NCI-H774 (cell line): Measurements from ENCODE around the gene PKHD1.

Source experiments
- DNase-seq: peaks from one replicate; lab custom pipeline; 2025; lab: John Stamatoyannopoulos, UW

The PKHD1 gene

GRCh38 chr6:52106994-52107393 lies 19.6 kb upstream of the PKHD1 start:
- DNase-seq: no peak

GRCh38 chr6:52104979-52105378 lies 17.6 kb upstream of the PKHD1 start:
- no peak for DNase-seq

DNA sequence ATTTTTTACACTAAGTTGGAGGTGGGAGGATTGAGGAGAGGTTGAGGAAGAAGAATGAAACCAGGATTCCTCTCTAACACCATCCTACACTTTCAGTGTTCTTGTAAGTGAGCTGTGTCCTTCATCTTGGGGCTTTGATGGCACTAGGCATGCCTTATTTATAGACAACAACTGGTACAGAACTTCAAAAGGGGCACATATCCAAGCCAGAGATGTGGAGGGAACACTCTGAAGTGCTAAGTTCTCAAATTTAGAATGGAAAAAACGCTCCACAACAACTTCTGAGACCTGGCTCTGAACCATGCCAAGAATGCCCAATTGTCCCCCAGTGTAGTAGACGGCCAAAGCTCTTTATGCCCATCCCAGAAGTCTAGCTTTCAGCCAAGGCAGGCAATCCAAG lies 16.2 kb upstream of the PKHD1 start:
- no peak for DNase-seq

DNA sequence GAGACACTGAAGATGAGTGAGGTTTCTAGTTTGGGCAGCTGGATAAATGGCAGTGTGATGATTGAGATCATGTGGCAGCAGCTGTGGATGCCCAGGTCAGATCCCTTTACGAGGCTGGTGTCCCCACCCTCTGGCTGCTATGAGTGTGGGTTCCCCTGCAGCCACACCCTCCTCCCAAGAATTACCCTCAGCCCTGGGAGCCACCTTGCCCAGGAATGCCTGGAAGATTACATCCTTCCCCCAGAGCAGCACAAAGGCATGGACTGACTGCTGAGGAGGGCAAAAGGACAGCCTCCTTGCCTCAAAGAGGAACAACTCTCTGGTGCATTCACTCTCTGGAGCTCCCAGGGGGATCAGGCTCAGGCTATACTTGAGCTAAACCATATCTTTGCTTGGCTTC lies 15.0 kb upstream of the PKHD1 start:
- DNase-seq: no peak

DNA sequence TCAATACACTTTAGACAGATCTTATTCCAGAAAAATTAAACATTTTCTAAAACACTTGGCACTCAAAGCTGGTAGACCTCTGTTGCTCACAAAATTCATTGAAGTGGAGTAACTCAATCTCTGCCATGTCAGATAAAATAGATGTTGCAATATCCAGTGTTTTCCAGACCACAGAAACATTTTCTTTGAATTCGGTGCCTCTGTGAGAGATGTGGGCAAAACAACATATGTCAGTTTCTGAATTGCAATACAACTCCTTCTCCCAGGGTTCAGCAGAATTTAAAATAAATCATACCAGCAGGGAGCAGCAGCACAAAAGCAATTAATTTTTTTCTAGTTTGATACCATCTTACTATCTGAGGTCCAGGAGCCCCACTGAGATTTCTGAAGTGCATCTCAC lies 11.3 kb upstream of the PKHD1 start:
- DNase-seq: no peak

- DNase-seq: no peak
Observed at GRCh38 chr6:52089758-52090348, 2.4 kb upstream of the PKHD1 start.

DNA sequence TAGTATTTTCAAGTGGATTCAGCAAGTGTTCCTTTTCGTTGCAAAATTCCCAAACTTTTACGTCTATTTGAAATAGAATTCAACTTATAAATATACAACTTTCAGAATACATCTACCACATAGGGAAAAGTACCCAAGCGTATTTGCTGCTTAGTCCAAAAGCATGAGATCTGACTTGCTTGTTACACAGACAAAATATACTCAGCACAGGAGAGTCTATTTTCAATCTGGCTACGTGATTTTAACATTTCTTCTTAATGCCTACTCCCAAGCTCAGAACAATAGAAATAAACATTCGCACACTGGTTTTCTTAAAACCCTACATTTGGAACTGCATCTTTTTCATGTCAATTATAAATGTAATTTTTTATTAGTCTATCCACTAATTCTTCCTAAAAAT lies 672 bp downstream of the PKHD1 start:
- DNase-seq: no peak

- DNase-seq: no peak
Observed at GRCh38 chr6:52081237-52081636, 6.2 kb downstream of the PKHD1 start.

- DNase-seq: no peak
Observed at GRCh38 chr6:52077961-52078625, 9.3 kb downstream of the PKHD1 start.

DNA sequence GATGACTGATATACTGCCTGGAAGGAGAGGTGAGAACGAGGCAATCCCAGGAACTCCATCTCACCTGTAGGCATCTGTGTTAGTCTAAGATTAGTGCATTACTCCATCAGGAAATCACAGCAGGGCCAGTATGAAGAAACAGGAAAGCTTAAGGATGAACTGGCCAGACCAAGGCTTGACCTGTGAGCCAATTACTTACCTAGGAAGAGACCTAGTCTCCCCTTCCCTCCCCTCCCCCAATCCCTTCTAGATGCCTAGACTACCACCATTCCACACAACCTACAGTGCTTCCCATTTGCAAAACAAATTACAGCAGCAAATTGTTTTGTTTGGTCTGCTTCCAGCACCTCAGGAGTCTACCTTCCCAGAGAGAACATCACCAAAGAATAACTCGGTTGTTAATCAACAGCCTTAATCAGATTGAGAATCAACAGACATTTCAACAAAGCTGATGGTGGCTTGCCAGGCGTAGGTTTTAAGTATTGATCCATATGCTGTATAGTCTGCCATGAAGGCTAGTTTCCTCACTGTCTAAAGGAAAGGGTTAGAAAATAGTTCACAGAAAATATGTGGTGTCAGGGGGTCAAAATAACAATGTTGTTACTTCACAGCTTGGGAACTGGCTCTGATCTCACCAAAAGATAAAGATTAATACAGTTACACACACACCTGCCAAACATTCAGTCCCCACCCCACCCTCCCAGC lies 10.1 kb downstream of the PKHD1 start:
- DNase-seq: no peak

GRCh38 chr6:52076791-52077179 lies 10.6 kb downstream of the PKHD1 start:
- no peak for DNase-seq

DNA sequence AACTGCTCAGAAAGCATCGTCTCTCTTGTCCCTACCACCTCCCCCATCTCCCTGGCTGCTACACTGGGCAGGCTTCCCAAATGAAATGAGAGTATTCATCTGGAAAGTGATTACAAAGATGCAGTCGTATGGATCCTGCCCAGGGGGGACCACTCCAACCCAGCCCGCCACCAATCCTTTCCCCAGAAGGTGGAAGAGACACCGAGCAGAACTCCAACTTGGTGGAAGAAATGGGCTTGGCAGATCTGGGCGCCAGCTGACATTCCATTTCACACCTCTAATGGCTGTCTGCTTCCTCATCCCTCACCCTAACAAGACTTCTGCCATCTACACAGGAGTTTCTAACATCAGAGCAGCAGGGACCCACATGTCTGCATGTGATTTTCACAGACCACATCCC lies 12.7 kb downstream of the PKHD1 start:
- DNase-seq: no peak

DNA sequence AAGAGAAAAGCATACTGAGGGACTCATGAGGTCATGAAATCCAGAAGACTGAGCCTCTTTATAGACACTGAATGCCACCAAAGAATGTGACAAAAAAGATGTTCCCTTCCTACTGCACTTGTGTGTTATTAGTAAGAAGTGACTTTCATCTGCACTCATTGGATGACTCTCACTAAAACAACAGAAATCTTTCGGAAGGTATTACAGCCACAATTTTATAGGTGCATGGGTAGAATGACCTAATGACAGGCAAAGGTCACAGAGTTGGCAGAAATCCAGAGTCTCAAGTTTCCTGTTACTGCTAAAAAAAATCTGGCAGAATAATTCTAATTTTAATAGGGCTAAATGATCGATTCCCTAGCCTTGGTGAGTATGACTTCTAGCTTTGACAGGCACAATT lies 13.3 kb downstream of the PKHD1 start:
- DNase-seq: no peak

DNA sequence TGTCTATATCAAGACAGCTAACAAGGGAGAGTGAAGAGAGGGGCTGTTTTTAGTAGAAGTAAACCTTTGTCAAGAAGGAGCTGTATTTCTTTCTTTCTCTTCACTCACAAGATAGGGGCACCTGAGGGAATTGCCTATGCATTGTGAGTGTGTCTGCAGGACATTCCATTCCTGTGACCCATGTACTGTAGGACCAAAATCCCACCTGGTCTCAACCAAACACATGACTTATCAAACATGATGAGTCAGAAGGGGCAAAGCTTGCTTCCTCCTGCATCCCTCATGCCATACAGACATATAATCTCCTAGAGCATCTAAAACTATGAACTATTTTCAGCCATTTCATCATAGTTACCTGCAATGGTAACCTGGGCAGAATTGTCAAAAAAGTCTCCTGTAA lies 21.8 kb downstream of the PKHD1 start:
- DNase-seq: no peak

DNA sequence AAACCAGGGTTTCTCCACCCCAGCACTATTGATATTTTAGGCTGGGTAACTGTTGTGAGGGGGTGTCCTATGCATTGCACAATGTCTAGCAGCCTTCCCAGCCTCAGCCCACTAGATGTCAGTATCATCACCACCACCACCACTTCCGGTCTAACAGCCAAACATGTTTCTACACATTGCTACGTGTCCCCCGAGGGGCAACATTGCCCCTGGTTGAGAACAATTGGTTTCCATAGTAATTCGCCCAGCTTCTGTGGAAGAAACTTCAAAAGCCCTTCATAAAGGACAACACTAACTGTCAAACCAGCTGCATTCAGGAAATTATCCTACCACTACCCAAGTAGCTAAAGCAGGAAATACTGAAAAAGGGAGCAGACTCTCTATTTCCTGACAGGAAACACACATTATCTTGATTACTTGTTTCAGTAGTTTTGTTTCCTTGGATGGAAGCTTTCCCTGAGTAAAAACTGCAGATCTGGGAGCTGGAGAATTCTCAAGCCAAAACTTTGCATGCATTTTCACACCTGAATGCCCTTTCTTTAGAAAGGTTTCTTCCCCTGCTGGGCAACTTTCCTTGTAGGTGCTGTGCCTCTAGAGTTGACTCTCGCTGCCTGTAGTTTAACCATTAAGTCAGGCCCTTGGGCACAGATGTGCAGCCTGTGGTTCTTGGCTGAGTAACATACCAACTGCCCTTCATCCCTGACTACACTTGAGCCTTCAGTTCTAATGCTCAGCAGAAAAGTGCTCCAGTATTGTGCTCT lies 23.6 kb downstream of the PKHD1 start:
- no peak for DNase-seq

DNA sequence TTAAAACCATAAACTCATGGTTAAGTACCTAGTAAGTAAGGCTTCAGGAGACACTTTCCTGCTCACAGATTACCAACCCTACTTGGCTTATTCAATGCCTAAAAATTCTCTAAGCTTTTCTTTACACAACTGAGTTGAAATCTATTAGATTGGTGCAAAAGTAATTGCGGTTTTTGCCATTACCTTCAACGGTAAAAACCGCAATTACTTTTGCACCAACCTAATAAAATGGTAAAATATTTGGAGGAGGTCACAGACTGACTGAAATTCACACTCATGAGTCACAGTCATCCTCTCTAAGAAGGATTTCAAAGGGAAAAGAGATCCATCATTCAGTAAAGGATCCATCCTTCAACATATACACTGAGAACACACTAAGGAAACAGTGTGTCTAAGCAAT lies 25.9 kb downstream of the PKHD1 start:
- no peak for DNase-seq

DNA sequence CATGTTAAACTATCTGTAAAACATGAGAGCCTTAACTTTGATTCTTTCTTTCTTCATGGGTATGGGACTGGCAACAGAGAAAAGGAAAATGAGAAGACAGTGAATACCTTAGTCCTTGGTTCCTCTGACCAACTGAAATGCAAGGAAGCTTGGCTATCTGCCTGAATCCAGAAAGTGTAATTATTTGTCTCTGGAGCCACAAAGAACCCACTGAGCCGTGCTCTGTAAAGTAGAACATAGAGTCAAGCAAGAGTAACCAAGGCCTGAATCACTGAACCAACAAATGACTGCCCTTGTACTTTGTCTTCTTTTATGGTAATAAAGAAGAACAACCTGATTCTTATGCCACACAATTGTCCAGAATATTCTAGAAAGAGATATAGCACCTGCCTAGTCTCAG lies 27.6 kb downstream of the PKHD1 start:
- no peak for DNase-seq

DNA sequence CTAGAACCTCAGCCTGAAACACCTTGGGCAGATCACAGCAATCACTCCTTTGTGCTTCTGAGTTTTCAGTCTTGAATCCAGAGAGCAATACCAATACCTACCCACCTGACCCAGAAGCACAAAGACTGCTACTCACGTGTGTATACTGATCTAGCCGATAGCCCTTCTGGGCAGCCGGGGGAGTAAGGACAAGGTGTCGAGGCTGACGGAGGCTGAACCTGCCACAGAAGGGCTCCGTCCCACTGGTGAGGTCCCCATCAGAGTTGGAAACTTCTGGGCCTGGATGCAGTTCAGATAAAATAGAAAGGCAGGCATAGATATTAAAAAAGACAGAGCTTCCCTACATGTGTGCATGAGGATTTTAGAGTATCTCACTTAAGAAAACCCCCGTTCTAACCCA lies 32.0 kb downstream of the PKHD1 start:
- no peak for DNase-seq

GRCh38 chr6:52053038-52053695 lies 34.2 kb downstream of the PKHD1 start:
- DNase-seq: no peak

- DNase-seq: no peak
Observed at GRCh38 chr6:52050051-52050405, 37.4 kb downstream of the PKHD1 start.

- DNase-seq: peak; percentile 9
Observed at GRCh38 chr6:52049252-52050050, 38.0 kb downstream of the PKHD1 start.

- DNase-seq: no peak
Observed at GRCh38 chr6:52046456-52046855, 41.0 kb downstream of the PKHD1 start.
